K562 (cell line): Measurements from ENCODE around the gene IL36RN. TPM values are rescaled to one million over a fixed set of nuclear protein-coding genes. Genes with fewer than 3 reads are reported as not detected.
A peak's percentile ranks its signal among the peaks of the same experiment; 100 is the strongest.

Source experiments
- ATAC-seq: fragments of 200-7000 bp; cut with Tn5 transposase; 3 replicates; pipeline ENCODE4 v1.9.1; 2020; ENCODE audit warnings: moderate library complexity
- BruUV-seq: library from RNA; stranded (reverse); fragments of 400-500 nt; replicated peaks from 2 replicates; lab custom pipeline; 2021; lab: Mats Ljungman, UMichigan
- CTCF ChIA-PET: fragments of 300-600 bp; formaldehyde crosslinking; extraction: SDS; loops from one replicate; lab custom pipeline; 2021; ENCODE audit warnings: low intra/inter-chr PET ratio; lab: Yijun Ruan, JAX
- POLR2A ChIA-PET: fragments of 300-600, 350-650 bp; sonication (Branson Sonifier 250); formaldehyde crosslinking; extraction: SDS; loops from one replicate; lab custom pipeline; 2021; ENCODE audit warnings: antibody characterized with exemption, inconsistent platforms; lab: Yijun Ruan, JAX
- DNase-seq, 4 experiments: peaks; one replicate each; pipeline versions ENCODE4 v3.0.0 to v3.0.0-alpha.2; 2011 to 2018; ENCODE audit warnings: low spot score in 3 of 4, mixed read lengths in 3 of 4; ENCODE audit errors: extremely low read depth in 1 of 4
- FAIRE-seq: peaks from 2 replicates; lab custom pipeline; 2011; peaks lifted over from hg19 to GRCh38; lab: Jason Lieb, UNC
- H2AFZ ChIP-seq: 2 replicates; pipeline ENCODE4 v1.6.0; 2011; ENCODE audit warnings: low read depth, low read length, control low read depth, inconsistent platforms
- H3K27ac ChIP-seq: fragments of 200-600 bp; 3 replicates; pipeline ENCODE4 v1.8.0; 2011; ENCODE audit warnings: low read depth, mild to moderate bottlenecking, control low read depth, inconsistent platforms, low read length, moderate library complexity, mixed read lengths; ENCODE audit errors: extremely low read depth
- H3K27me3 ChIP-seq, 2 experiments: fragments of 300-600 bp in 1 of 2; 2 replicates in 1 of 2; 3 replicates in 1 of 2; pipeline versions ENCODE4 v1.6.0 to v1.8.0; 2011; ENCODE audit warnings: inconsistent platforms in 2 of 2, low read length in 2 of 2, mild to moderate bottlenecking in 1 of 2, mixed read lengths in 1 of 2, moderate library complexity in 1 of 2; ENCODE audit not compliant: control insufficient read depth in 2 of 2, insufficient read depth in 2 of 2
- H3K36me3 ChIP-seq: fragments of 300-600 bp; 3 replicates; pipeline ENCODE4 v1.8.0; 2011; ENCODE audit warnings: mild to moderate bottlenecking, low read length, inconsistent platforms; ENCODE audit not compliant: control insufficient read depth, insufficient read depth
- H3K4me1 ChIP-seq, 2 experiments: fragments of 200-600 bp in 1 of 2; replicated peaks in 1 of 2; 2 replicates in 1 of 2; 3 replicates in 1 of 2; pipeline versions ENCODE4 v1.5.1 to v1.8.0; 2011; ENCODE audit warnings: inconsistent platforms in 2 of 2, low read length in 2 of 2, mild to moderate bottlenecking in 1 of 2, mixed read lengths in 1 of 2, moderate library complexity in 1 of 2; ENCODE audit not compliant: control insufficient read depth in 2 of 2, insufficient read depth in 2 of 2
- H3K4me2 ChIP-seq: 2 replicates; pipeline ENCODE4 v1.6.1; 2011; ENCODE audit warnings: low read length, control low read depth, inconsistent platforms, mixed read lengths; ENCODE audit not compliant: insufficient read depth
- H3K4me3 ChIP-seq: fragments of 200-600 bp; sonication (generic), shearing (Covaris generic); 2 replicates; pipeline ENCODE4 v1.5.1; 2016; ENCODE audit warnings: control low read depth, inconsistent platforms
- H3K79me2 ChIP-seq: fragments of 200-600 bp; 3 replicates; pipeline ENCODE4 v1.8.0; 2011; ENCODE audit warnings: low read length, inconsistent platforms; ENCODE audit not compliant: control insufficient read depth, insufficient read depth
- H3K9ac ChIP-seq, 2 experiments: 2 replicates each; pipeline versions ENCODE4 v1.6.0 to v1.6.1; 2011; ENCODE audit warnings: low read depth in 2 of 2, low read length in 2 of 2, control low read depth in 1 of 2, inconsistent platforms in 1 of 2, mild to moderate bottlenecking in 1 of 2, mixed read lengths in 1 of 2; ENCODE audit not compliant: insufficient read depth in 1 of 2
- H3K9me1 ChIP-seq: one replicate; pipeline ENCODE4 v1.6.0; 2011; ENCODE audit warnings: inconsistent platforms, mild to moderate bottlenecking, low read length, moderate library complexity; ENCODE audit not compliant: control insufficient read depth, insufficient read depth
- H3K9me3 ChIP-seq: replicated peaks from 2 replicates; pipeline ENCODE4 v1.5.1; 2011; ENCODE audit warnings: low read depth, low read length, inconsistent platforms; ENCODE audit not compliant: control insufficient read depth, insufficient read depth
- H4K20me1 ChIP-seq: replicated peaks from 2 replicates; pipeline ENCODE4 v1.6.1; 2011; ENCODE audit warnings: low read length, inconsistent platforms, mixed read lengths; ENCODE audit not compliant: control insufficient read depth, insufficient read depth
- ARID1B ChIP-seq: fragments of 450-650 bp; IDR thresholded peaks from 2 replicates; pipeline ENCODE4 v1.6.1; 2016; ENCODE audit warnings: antibody characterized with exemption, mild to moderate bottlenecking, inconsistent platforms
- KLF10 ChIP-seq: fragments of 250-450 bp; sonication (Bioruptor Pico); IDR thresholded peaks from 2 replicates; pipeline ENCODE4 v1.6.1; 2021; ENCODE audit warnings: matching md5 sums
- ZKSCAN8 ChIP-seq: fragments of 200-800 bp; sonication (Bioruptor generic); IDR thresholded peaks from 2 replicates; pipeline ENCODE4 v1.6.1; 2016; ENCODE audit warnings: missing genetic modification characterization, missing compliant biosample characterization
- WGBS: fragments of 100-300 bp; shearing (Covaris generic); methylation state at CpG from one replicate; pipeline ENCODE4 v1.1.6; 2016; ENCODE audit warnings: low coverage, mixed read lengths; ENCODE audit not compliant: insufficient coverage; ENCODE audit errors: missing lambda C conversion rate; 5-methylcytosine and 5-hydroxymethylcytosine counted together
- in situ Hi-C: fragments of 300-500 bp; cut with MboI; formaldehyde crosslinking; loops from 4 replicates; pipeline ENCODE4 v1.15.0; 2018; ENCODE audit warnings: inconsistent platforms, mixed read lengths
- intact Hi-C: fragments of 100-400 bp; cut with micrococcal nuclease; formaldehyde crosslinking; loops from 2 replicates; pipeline ENCODE4 v1.14.2; 2022
- polyA plus RNA-seq, 8 experiments: library from polyadenylated mRNA; depleted of rRNA in 4 of 8; stranded (reverse) in 5 of 8; unstranded in 3 of 8; fragments of >200 nt; fragmentation: Nextera tagmentation in 2 of 8; fragmentation: Illumina TruSeq in 1 of 8; extraction: Ambion mirVana in 2 of 8; extraction: Trizol in 1 of 8; gene quantifications; 2 replicates each; pipeline versions ENCODE4 v1.2.1 to v1.2.3, GENCODE V29; 2011 to 2014; ENCODE audit warnings: inconsistent platforms in 1 of 8, missing spikeins in 1 of 8
- total RNA-seq, 7 experiments: library from RNA; depleted of rRNA in 6 of 7; stranded (reverse); fragments of >200 nt in 6 of 7; fragmentation: Illumina TruSeq in 2 of 7; extraction: Trizol in 2 of 7; gene quantifications; 2 replicates each; pipeline versions ENCODE4 v1.2.1 to v1.2.3, GENCODE V29; 2011 to 2021; ENCODE audit warnings: low replicate concordance in 1 of 7
- TF ChIP-seq, protein P1 (sequence below), 2 experiments: IDR thresholded peaks in 1 of 2; conservative IDR thresholded peaks in 1 of 2; 2 replicates each; pipeline ENCODE4 v1.6.1; 2016; ENCODE audit warnings: low read depth in 2 of 2, mild to moderate bottlenecking in 1 of 2, missing compliant biosample characterization in 1 of 2, missing genetic modification characterization in 1 of 2, moderate library complexity in 1 of 2
- TF ChIP-seq, protein P2 (sequence below): sonication (generic); formaldehyde crosslinking; IDR thresholded peaks from 2 replicates; pipeline ENCODE4 v1.8.1; 2023; ENCODE audit warnings: mild to moderate bottlenecking, missing genetic modification reagents
- TF ChIP-seq, protein P3 (sequence below): fragments of 200-600 bp; sonication (generic); IDR thresholded peaks from one replicate; pipeline ENCODE4 v1.6.1; 2012; ENCODE audit warnings: mild to moderate bottlenecking, low read depth, low read length, inconsistent platforms

Gene IL36RN
- total and polyA plus RNA-seq, 9 of the 15 experiments (the other 6 are each of a cell fraction or from before 2014, with no cell fraction given) = not detected

DNA sequence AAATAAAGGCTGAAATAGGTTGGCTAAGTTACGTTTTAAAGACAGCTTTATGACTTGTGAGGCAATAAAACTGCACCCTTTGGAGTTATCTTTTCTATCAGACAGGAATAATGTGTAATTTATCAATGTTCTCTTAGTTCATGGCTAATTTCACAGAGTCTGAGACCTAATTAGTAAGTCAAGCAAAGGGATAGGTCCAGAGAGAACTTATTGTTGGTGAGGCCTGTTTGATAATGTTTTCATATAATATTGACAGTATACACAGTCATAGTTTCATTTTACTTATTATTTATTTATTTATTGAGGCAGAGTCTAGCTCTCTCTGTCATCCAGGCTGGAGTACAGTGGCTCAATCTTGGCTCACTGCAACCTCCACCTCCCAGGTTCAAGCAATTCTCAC lies 1.9 kb upstream of the IL36RN start:
- Histone ChIP-seq H3K27ac (no peak overlapping the region), H3K27me3 (peaks cover 0 to 15% of the 10 kb centered on the region in 2 experiments; a peak in 2 of 5 replicates), H3K4me2 (no peak overlapping the region), H3K79me2 (no peaks in the 10 kb centered on the region), H3K4me1 (no peaks in the 10 kb centered on the region)
- POLR2A ChIA-PET = no interaction called here
- TF ChIP-seq ARID1B (no peak), KLF10 (CRISPR knock-in tag) (no peak), ZKSCAN8 (no peak)
- TF ChIP-seq, protein P1, sequence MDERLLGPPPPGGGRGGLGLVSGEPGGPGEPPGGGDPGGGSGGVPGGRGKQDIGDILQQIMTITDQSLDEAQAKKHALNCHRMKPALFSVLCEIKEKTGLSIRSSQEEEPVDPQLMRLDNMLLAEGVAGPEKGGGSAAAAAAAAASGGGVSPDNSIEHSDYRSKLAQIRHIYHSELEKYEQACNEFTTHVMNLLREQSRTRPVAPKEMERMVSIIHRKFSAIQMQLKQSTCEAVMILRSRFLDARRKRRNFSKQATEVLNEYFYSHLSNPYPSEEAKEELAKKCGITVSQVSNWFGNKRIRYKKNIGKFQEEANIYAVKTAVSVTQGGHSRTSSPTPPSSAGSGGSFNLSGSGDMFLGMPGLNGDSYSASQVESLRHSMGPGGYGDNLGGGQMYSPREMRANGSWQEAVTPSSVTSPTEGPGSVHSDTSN (CRISPR knock-in tag; IDR thresholded peaks at IDR 0.05; ENCODE audit: low read depth) = no peak
- TF ChIP-seq, protein P1 (tag; conservative IDR thresholded peaks at IDR 0.05; ENCODE audit: low read depth) = 0 out of 2 replicates have a peak, but pooled peaks have one; percentile 40
- TF ChIP-seq, protein P2, sequence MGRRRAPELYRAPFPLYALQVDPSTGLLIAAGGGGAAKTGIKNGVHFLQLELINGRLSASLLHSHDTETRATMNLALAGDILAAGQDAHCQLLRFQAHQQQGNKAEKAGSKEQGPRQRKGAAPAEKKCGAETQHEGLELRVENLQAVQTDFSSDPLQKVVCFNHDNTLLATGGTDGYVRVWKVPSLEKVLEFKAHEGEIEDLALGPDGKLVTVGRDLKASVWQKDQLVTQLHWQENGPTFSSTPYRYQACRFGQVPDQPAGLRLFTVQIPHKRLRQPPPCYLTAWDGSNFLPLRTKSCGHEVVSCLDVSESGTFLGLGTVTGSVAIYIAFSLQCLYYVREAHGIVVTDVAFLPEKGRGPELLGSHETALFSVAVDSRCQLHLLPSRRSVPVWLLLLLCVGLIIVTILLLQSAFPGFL (CRISPR knock-in tag) = no peak
- TF ChIP-seq, protein P3, sequence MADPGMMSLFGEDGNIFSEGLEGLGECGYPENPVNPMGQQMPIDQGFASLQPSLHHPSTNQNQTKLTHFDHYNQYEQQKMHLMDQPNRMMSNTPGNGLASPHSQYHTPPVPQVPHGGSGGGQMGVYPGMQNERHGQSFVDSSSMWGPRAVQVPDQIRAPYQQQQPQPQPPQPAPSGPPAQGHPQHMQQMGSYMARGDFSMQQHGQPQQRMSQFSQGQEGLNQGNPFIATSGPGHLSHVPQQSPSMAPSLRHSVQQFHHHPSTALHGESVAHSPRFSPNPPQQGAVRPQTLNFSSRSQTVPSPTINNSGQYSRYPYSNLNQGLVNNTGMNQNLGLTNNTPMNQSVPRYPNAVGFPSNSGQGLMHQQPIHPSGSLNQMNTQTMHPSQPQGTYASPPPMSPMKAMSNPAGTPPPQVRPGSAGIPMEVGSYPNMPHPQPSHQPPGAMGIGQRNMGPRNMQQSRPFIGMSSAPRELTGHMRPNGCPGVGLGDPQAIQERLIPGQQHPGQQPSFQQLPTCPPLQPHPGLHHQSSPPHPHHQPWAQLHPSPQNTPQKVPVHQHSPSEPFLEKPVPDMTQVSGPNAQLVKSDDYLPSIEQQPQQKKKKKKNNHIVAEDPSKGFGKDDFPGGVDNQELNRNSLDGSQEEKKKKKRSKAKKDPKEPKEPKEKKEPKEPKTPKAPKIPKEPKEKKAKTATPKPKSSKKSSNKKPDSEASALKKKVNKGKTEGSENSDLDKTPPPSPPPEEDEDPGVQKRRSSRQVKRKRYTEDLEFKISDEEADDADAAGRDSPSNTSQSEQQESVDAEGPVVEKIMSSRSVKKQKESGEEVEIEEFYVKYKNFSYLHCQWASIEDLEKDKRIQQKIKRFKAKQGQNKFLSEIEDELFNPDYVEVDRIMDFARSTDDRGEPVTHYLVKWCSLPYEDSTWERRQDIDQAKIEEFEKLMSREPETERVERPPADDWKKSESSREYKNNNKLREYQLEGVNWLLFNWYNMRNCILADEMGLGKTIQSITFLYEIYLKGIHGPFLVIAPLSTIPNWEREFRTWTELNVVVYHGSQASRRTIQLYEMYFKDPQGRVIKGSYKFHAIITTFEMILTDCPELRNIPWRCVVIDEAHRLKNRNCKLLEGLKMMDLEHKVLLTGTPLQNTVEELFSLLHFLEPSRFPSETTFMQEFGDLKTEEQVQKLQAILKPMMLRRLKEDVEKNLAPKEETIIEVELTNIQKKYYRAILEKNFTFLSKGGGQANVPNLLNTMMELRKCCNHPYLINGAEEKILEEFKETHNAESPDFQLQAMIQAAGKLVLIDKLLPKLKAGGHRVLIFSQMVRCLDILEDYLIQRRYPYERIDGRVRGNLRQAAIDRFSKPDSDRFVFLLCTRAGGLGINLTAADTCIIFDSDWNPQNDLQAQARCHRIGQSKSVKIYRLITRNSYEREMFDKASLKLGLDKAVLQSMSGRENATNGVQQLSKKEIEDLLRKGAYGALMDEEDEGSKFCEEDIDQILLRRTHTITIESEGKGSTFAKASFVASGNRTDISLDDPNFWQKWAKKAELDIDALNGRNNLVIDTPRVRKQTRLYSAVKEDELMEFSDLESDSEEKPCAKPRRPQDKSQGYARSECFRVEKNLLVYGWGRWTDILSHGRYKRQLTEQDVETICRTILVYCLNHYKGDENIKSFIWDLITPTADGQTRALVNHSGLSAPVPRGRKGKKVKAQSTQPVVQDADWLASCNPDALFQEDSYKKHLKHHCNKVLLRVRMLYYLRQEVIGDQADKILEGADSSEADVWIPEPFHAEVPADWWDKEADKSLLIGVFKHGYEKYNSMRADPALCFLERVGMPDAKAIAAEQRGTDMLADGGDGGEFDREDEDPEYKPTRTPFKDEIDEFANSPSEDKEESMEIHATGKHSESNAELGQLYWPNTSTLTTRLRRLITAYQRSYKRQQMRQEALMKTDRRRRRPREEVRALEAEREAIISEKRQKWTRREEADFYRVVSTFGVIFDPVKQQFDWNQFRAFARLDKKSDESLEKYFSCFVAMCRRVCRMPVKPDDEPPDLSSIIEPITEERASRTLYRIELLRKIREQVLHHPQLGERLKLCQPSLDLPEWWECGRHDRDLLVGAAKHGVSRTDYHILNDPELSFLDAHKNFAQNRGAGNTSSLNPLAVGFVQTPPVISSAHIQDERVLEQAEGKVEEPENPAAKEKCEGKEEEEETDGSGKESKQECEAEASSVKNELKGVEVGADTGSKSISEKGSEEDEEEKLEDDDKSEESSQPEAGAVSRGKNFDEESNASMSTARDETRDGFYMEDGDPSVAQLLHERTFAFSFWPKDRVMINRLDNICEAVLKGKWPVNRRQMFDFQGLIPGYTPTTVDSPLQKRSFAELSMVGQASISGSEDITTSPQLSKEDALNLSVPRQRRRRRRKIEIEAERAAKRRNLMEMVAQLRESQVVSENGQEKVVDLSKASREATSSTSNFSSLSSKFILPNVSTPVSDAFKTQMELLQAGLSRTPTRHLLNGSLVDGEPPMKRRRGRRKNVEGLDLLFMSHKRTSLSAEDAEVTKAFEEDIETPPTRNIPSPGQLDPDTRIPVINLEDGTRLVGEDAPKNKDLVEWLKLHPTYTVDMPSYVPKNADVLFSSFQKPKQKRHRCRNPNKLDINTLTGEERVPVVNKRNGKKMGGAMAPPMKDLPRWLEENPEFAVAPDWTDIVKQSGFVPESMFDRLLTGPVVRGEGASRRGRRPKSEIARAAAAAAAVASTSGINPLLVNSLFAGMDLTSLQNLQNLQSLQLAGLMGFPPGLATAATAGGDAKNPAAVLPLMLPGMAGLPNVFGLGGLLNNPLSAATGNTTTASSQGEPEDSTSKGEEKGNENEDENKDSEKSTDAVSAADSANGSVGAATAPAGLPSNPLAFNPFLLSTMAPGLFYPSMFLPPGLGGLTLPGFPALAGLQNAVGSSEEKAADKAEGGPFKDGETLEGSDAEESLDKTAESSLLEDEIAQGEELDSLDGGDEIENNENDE = no peak
- TF ChIP-seq, all 486 proteins: peak for 1
- H3K4me3 ChIP-seq = no peak overlapping the region
- CTCF ChIA-PET = no interaction called here
- BruUV-seq = no TSS peak
- DNase-seq (no peak), ATAC-seq (no peak), FAIRE-seq (no peak)
- no peak overlapping the region for H2AFZ ChIP-seq
- 0% methylated on average over 1 of the region's 1 CpG for WGBS
- intact Hi-C loops (no loop called here), in situ Hi-C loops (no loop called here)
- H3K36me3 ChIP-seq = no peaks in the 10 kb centered on the region
- H3K9me1 ChIP-seq = no peaks in the 10 kb centered on the region
- no peaks in the 10 kb centered on the region for H3K9me3 ChIP-seq
- no peak overlapping the region for H3K9ac ChIP-seq
- no peaks in the 10 kb centered on the region for H4K20me1 ChIP-seq
